ENCODE data around the gene CD84.

- TF ChIP-seq CTCF (IDR thresholded peaks at IDR 0.05), result no peak
- TF ChIP-seq POLR2A (IDR thresholded peaks at IDR 0.05), result no peak
- TF ChIP-seq POLR2AphosphoS5 (IDR thresholded peaks at IDR 0.05; ENCODE audit: insufficient read depth in 1 of 2, low read depth in 1 of 2), result no peak
Observed at GRCh38 chr1:160608941-160609340, 29.6 kb upstream of the CD84 start.
